Activated T-helper 17 cell treated with anti-CD3 and anti-CD28 coated beads, Interleukin-2, amount 50 U/mL, for 72 hours (primary cell): Measurements from ENCODE around the gene INO80C. TPM values are rescaled to one million over a fixed set of nuclear protein-coding genes. Genes with fewer than 3 reads are reported as not detected.
"Not testable (repeated sequence)": the region's sequence is repeated elsewhere in the genome, so short reads cannot be mapped to it uniquely, and the experiment has no call there.

ENCODE experiments used
- ATAC-seq: fragments of 150-1000 bp; cut with Tn5 transposase; replicated peaks from 2 replicates; pipeline ENCODE4 v1.10.0; 2021; ENCODE audit warnings: mild to moderate bottlenecking, moderate library complexity
- H3K27ac Mint-ChIP-seq: one replicate; pipeline ENCODE4 v1.8.0; 2022; ENCODE audit warnings: mixed read lengths
- H3K27me3 Mint-ChIP-seq: one replicate; pipeline ENCODE4 v1.8.0; 2022; ENCODE audit warnings: mixed read lengths
- H3K36me3 Mint-ChIP-seq: one replicate; pipeline ENCODE4 v1.8.0; 2022; ENCODE audit warnings: low read depth, mild to moderate bottlenecking, mixed read lengths
- H3K4me1 Mint-ChIP-seq: one replicate; pipeline ENCODE4 v1.8.0; 2022; ENCODE audit warnings: mixed read lengths
- H3K4me3 Mint-ChIP-seq: one replicate; pipeline ENCODE4 v1.8.0; 2022; ENCODE audit warnings: mild to moderate bottlenecking, mixed read lengths
- H3K9me3 Mint-ChIP-seq: one replicate; pipeline ENCODE4 v1.8.0; 2022; ENCODE audit warnings: mixed read lengths
- total RNA-seq, 2 donors: library from RNA; stranded (reverse); gene quantifications; one replicate each; pipeline ENCODE4 v1.2.3, GENCODE V29; 2022

Gene INO80C
- total RNA-seq, 2 donors from 2014 or later: 20.6 to 22.0 TPM

GRCh38 chr18:35487525-35487924, 10.2 kb downstream of the INO80C start:
- peaks cover 23% of the 10 kb centered on the region for H3K4me1 Mint-ChIP-seq
- not testable (repeated sequence) for ATAC-seq, H3K27ac Mint-ChIP-seq, H3K9me3 Mint-ChIP-seq, H3K27me3 Mint-ChIP-seq, H3K4me3 Mint-ChIP-seq
- H3K36me3 Mint-ChIP-seq: peaks cover 11% of the 10 kb centered on the region

- H3K4me3 Mint-ChIP-seq: no peak overlapping the region
- no peak overlapping the region for H3K27ac Mint-ChIP-seq
- H3K36me3 Mint-ChIP-seq: peaks cover 11% of the 10 kb centered on the region
- no peaks in the 10 kb centered on the region for H3K27me3 Mint-ChIP-seq
- H3K4me1 Mint-ChIP-seq: peaks cover 23% of the 10 kb centered on the region
- ATAC-seq: no peak
- no peaks in the 10 kb centered on the region for H3K9me3 Mint-ChIP-seq
These were observed 11.9 kb downstream of the INO80C start for GRCh38 chr18:35485852-35486251.

- peak; percentile 95 for ATAC-seq
- H3K27ac Mint-ChIP-seq: peak overlapping the region; percentile 72
- no peak overlapping the region for H3K4me3 Mint-ChIP-seq
- no peaks in the 10 kb centered on the region for H3K27me3 Mint-ChIP-seq
- H3K9me3 Mint-ChIP-seq: no peaks in the 10 kb centered on the region
- H3K36me3 Mint-ChIP-seq: peaks cover 11% of the 10 kb centered on the region
- H3K4me1 Mint-ChIP-seq: peaks cover 23% of the 10 kb centered on the region
These were observed 13.7 kb downstream of the INO80C start for GRCh38 chr18:35484034-35484433.

- Mint-ChIP-seq H3K9me3 (no peaks in the 10 kb centered on the region), H3K27ac (no peak overlapping the region), H3K36me3 (peaks cover 3% of the 10 kb centered on the region), H3K4me1 (peaks cover 30% of the 10 kb centered on the region), H3K27me3 (no peaks in the 10 kb centered on the region), H3K4me3 (no peak overlapping the region)
- no peak for ATAC-seq
These were observed 15.8 kb downstream of the INO80C start for GRCh38 chr18:35481960-35482366.

- Mint-ChIP-seq H3K9me3 (no peaks in the 10 kb centered on the region), H3K27ac (no peak overlapping the region), H3K4me3 (no peak overlapping the region), H3K4me1 (peaks cover 26% of the 10 kb centered on the region), H3K27me3 (no peaks in the 10 kb centered on the region), H3K36me3 (peaks cover 13% of the 10 kb centered on the region)
- no peak for ATAC-seq
These were observed 17.7 kb downstream of the INO80C start for GRCh38 chr18:35479911-35480586.

GRCh38 chr18:35478520-35479435, 19.0 kb downstream of the INO80C start:
- H3K27me3 Mint-ChIP-seq: no peaks in the 10 kb centered on the region
- peaks cover 19% of the 10 kb centered on the region for H3K4me1 Mint-ChIP-seq
- peak overlapping the region; percentile 42 for H3K27ac Mint-ChIP-seq
- H3K4me3 Mint-ChIP-seq: peak overlapping the region; percentile 27
- peak; percentile 100 for ATAC-seq
- H3K9me3 Mint-ChIP-seq: no peaks in the 10 kb centered on the region
- peaks cover 25% of the 10 kb centered on the region for H3K36me3 Mint-ChIP-seq

- H3K4me3 Mint-ChIP-seq: peak overlapping the region; percentile 27
- no peaks in the 10 kb centered on the region for H3K27me3 Mint-ChIP-seq
These were observed 19.8 kb downstream of the INO80C start for GRCh38 chr18:35477974-35478373.

GRCh38 chr18:35477497-35477896, 20.3 kb downstream of the INO80C start:
- no peak overlapping the region for H3K27ac Mint-ChIP-seq
- peaks cover 7% of the 10 kb centered on the region for H3K4me1 Mint-ChIP-seq
- no peaks in the 10 kb centered on the region for H3K27me3 Mint-ChIP-seq
- H3K9me3 Mint-ChIP-seq: no peaks in the 10 kb centered on the region
- H3K4me3 Mint-ChIP-seq: no peak overlapping the region
- H3K36me3 Mint-ChIP-seq: peaks cover 37% of the 10 kb centered on the region
- ATAC-seq: no peak

More at GRCh38 chr18:35477974-35478373, 19.8 kb downstream of the INO80C start:
- Mint-ChIP-seq H3K4me1 (peaks cover 12% of the 10 kb centered on the region), H3K27ac (peak overlapping the region; percentile 42), H3K36me3 (peaks cover 33% of the 10 kb centered on the region), H3K9me3 (no peaks in the 10 kb centered on the region)
- no peak for ATAC-seq

- peaks cover 7% of the 10 kb centered on the region for H3K4me1 Mint-ChIP-seq
- no peaks in the 10 kb centered on the region for H3K9me3 Mint-ChIP-seq
- H3K27me3 Mint-ChIP-seq: no peaks in the 10 kb centered on the region
- ATAC-seq: no peak
- no peak overlapping the region for H3K4me3 Mint-ChIP-seq
- no peak overlapping the region for H3K27ac Mint-ChIP-seq
- peaks cover 45% of the 10 kb centered on the region for H3K36me3 Mint-ChIP-seq
These were observed 22.9 kb downstream of the INO80C start for GRCh38 chr18:35474884-35475283.

GRCh38 chr18:35473562-35473961, 24.2 kb downstream of the INO80C start:
- Mint-ChIP-seq H3K4me1 (peaks cover 3% of the 10 kb centered on the region), H3K27me3 (no peaks in the 10 kb centered on the region), H3K9me3 (no peaks in the 10 kb centered on the region), H3K36me3 (peaks cover 56% of the 10 kb centered on the region), H3K27ac (no peak overlapping the region), H3K4me3 (no peak overlapping the region)
- no peak for ATAC-seq

GRCh38 chr18:35470435-35470834, 27.3 kb downstream of the INO80C start:
- Mint-ChIP-seq H3K36me3 (peaks cover 56% of the 10 kb centered on the region), H3K4me1 (no peaks in the 10 kb centered on the region), H3K27me3 (no peaks in the 10 kb centered on the region), H3K27ac (no peak overlapping the region), H3K4me3 (no peak overlapping the region), H3K9me3 (no peaks in the 10 kb centered on the region)
- no peak for ATAC-seq

GRCh38 chr18:35469725-35470124, 28.0 kb downstream of the INO80C start:
- Mint-ChIP-seq H3K36me3 (peaks cover 49% of the 10 kb centered on the region), H3K4me1 (no peaks in the 10 kb centered on the region), H3K4me3 (no peak overlapping the region), H3K27ac (no peak overlapping the region), H3K9me3 (no peaks in the 10 kb centered on the region), H3K27me3 (no peaks in the 10 kb centered on the region)
- ATAC-seq: no peak

- Mint-ChIP-seq H3K4me3 (no peak overlapping the region), H3K4me1 (no peaks in the 10 kb centered on the region), H3K27me3 (no peaks in the 10 kb centered on the region), H3K27ac (no peak overlapping the region), H3K9me3 (no peaks in the 10 kb centered on the region), H3K36me3 (peaks cover 40% of the 10 kb centered on the region)
- no peak for ATAC-seq
These were observed 29.0 kb downstream of the INO80C start for GRCh38 chr18:35468711-35469110.

GRCh38 chr18:35467624-35468016, 30.1 kb downstream of the INO80C start:
- no peaks in the 10 kb centered on the region for H3K27me3 Mint-ChIP-seq
- H3K4me1 Mint-ChIP-seq: no peaks in the 10 kb centered on the region
- H3K9me3 Mint-ChIP-seq: no peaks in the 10 kb centered on the region
- no peak overlapping the region for H3K4me3 Mint-ChIP-seq
- H3K36me3 Mint-ChIP-seq: peaks cover 29% of the 10 kb centered on the region
- no peak overlapping the region for H3K27ac Mint-ChIP-seq
- ATAC-seq: no peak
